Stimulated activated CD4-positive, alpha-beta T cell treated with anti-CD3 and anti-CD28 coated beads, Interleukin-1b, Interleukin-23, amount 100 ng/mL, for 48 hours (primary cell): Measurements from ENCODE around the gene BSCL2.
A peak's percentile ranks its signal among the peaks of the same experiment; 100 is the strongest.
"Not testable (repeated sequence)": the region's sequence is repeated elsewhere in the genome, so short reads cannot be mapped to it uniquely, and the experiment has no call there.

ENCODE experiments used
- DNase-seq: peaks from one replicate; pipeline ENCODE4 v3.0.0-alpha.2; 2020

BSCL2 gene

GRCh38 chr11:62716816-62717215 is 9.6 kb upstream of the BSCL2 start:
- DNase-seq: no peak

GRCh38 chr11:62716206-62716605 is 9.0 kb upstream of the BSCL2 start:
- DNase-seq: no peak

- DNase-seq: no peak
These were observed 8.2 kb upstream of the BSCL2 start for GRCh38 chr11:62715150-62716130.

- no peak for DNase-seq
These were observed 6.1 kb upstream of the BSCL2 start for GRCh38 chr11:62713343-62713742.

GRCh38 chr11:62712861-62713260 is 5.6 kb upstream of the BSCL2 start:
- DNase-seq: no peak

GRCh38 chr11:62712276-62712812 is 5.1 kb upstream of the BSCL2 start:
- no peak for DNase-seq

GRCh38 chr11:62710001-62710345 is 2.7 kb upstream of the BSCL2 start:
- no peak for DNase-seq

- peak; percentile 97 for DNase-seq
These were observed 2.2 kb upstream of the BSCL2 start for GRCh38 chr11:62709247-62710000.

GRCh38 chr11:62708793-62709192 is 1.6 kb upstream of the BSCL2 start:
- peak; percentile 36 for DNase-seq

GRCh38 chr11:62708392-62708791 is 1.2 kb upstream of the BSCL2 start:
- no peak for DNase-seq

GRCh38 chr11:62706850-62707247 is 375 bp downstream of the BSCL2 start:
- no peak for DNase-seq

- DNase-seq: peak; percentile 93
These were observed 1.1 kb downstream of the BSCL2 start for GRCh38 chr11:62705880-62706849.

GRCh38 chr11:62705413-62705812 is 1.8 kb downstream of the BSCL2 start:
- no peak for DNase-seq

- not testable (repeated sequence) for DNase-seq
These were observed 3.3 kb downstream of the BSCL2 start for GRCh38 chr11:62703921-62704320.

GRCh38 chr11:62702246-62702645 is 5.0 kb downstream of the BSCL2 start:
- DNase-seq: no peak

- DNase-seq: peak; percentile 65
These were observed 12.6 kb downstream of the BSCL2 start for GRCh38 chr11:62694455-62695167.

GRCh38 chr11:62693624-62694023 is 13.6 kb downstream of the BSCL2 start:
- not testable (repeated sequence) for DNase-seq

- no peak for DNase-seq
These were observed 17.6 kb downstream of the BSCL2 start, which contains the start of gene LRRN4CL for GRCh38 chr11:62689421-62690183. Gene LRRN4CL, minus strand, starts transcription at chr11:62689530. Its CDS starts 1,022 bp downstream, at chr11:62688508.

GRCh38 chr11:62688491-62688890 is 18.7 kb downstream of the BSCL2 start:
- DNase-seq: no peak

- no peak for DNase-seq
These were observed 19.5 kb downstream of the BSCL2 start for GRCh38 chr11:62687508-62688396.
